ENCODE data around the gene SF1.

GRCh38 chr11:64751136-64751535, 27.2 kb downstream of the SF1 start:
- TF ChIP-seq, protein P1, sequence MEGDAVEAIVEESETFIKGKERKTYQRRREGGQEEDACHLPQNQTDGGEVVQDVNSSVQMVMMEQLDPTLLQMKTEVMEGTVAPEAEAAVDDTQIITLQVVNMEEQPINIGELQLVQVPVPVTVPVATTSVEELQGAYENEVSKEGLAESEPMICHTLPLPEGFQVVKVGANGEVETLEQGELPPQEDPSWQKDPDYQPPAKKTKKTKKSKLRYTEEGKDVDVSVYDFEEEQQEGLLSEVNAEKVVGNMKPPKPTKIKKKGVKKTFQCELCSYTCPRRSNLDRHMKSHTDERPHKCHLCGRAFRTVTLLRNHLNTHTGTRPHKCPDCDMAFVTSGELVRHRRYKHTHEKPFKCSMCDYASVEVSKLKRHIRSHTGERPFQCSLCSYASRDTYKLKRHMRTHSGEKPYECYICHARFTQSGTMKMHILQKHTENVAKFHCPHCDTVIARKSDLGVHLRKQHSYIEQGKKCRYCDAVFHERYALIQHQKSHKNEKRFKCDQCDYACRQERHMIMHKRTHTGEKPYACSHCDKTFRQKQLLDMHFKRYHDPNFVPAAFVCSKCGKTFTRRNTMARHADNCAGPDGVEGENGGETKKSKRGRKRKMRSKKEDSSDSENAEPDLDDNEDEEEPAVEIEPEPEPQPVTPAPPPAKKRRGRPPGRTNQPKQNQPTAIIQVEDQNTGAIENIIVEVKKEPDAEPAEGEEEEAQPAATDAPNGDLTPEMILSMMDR (conservative IDR thresholded peaks at IDR 0.05; ENCODE audit: low read depth, low read length) = no peak
- TF ChIP-seq EZH2 (IDR thresholded peaks at IDR 0.05; ENCODE audit: borderline replicate concordance, low read depth, low read length, poor library complexity, severe bottlenecking) = no peak
